CD14-positive monocyte (primary cell): ENCODE results near the gene DPY30. TPM values are rescaled to one million over a fixed set of nuclear protein-coding genes. Genes with fewer than 3 reads are reported as not detected.

Source experiments
- DNase-seq, 3 donors: peaks; one replicate each; pipeline ENCODE4 v3.0.0-alpha.2; 2011 to 2022
- H2AFZ ChIP-seq: 2 replicates; pipeline ENCODE4 v1.6.0; 2012; ENCODE audit warnings: mild to moderate bottlenecking, low read depth, low read length, inconsistent platforms; ENCODE audit not compliant: insufficient read depth, poor library complexity, severe bottlenecking
- H3K27ac ChIP-seq, 2 donors: 1 replicate in 1 of 2; 2 replicates in 1 of 2; pipeline ENCODE4 v1.5.1; 2012 to 2013; ENCODE audit warnings: low read length in 2 of 2, control low read depth in 1 of 2, inconsistent platforms in 1 of 2, low read depth in 1 of 2, mild to moderate bottlenecking in 1 of 2
- H3K27me3 ChIP-seq, 2 donors: one replicate each; pipeline versions ENCODE4 v1.6.0 to v1.6.1; 2011 to 2013; ENCODE audit warnings: low read length in 2 of 2; ENCODE audit not compliant: control insufficient read depth in 2 of 2, insufficient read depth in 2 of 2
- H3K36me3 ChIP-seq, 2 donors: replicated peaks in 1 of 2; 1 replicate in 1 of 2; 2 replicates in 1 of 2; pipeline versions ENCODE4 v1.5.1 to v1.6.1; 2012 to 2013; ENCODE audit warnings: low read length in 2 of 2, control low read depth in 1 of 2, inconsistent platforms in 1 of 2, mild to moderate bottlenecking in 1 of 2; ENCODE audit not compliant: insufficient read depth in 2 of 2, control insufficient read depth in 1 of 2
- H3K4me1 ChIP-seq, 2 donors: 1 replicate in 1 of 2; 2 replicates in 1 of 2; pipeline versions ENCODE4 v1.5.1 to v1.6.1; 2012 to 2013; ENCODE audit warnings: low read length in 2 of 2, control low read depth in 1 of 2, inconsistent platforms in 1 of 2, mild to moderate bottlenecking in 1 of 2, moderate library complexity in 1 of 2; ENCODE audit not compliant: insufficient read depth in 2 of 2, control insufficient read depth in 1 of 2
- H3K4me2 ChIP-seq: replicated peaks from 2 replicates; pipeline ENCODE3; 2012; ENCODE audit warnings: low read length, moderate library complexity, mild to moderate bottlenecking; ENCODE audit not compliant: poor library complexity, severe bottlenecking; ENCODE audit errors: extremely low read depth
- H3K4me3 ChIP-seq, 3 experiments: fragments of 200-600 bp in 1 of 3; sonication (generic) in 1 of 3; replicated peaks in 1 of 3; 1 replicate in 2 of 3; 2 replicates in 1 of 3; pipeline ENCODE4 v1.5.1; 2011 to 2013; ENCODE audit warnings: low read length in 3 of 3, mild to moderate bottlenecking in 3 of 3, control low read depth in 2 of 3, low read depth in 2 of 3, inconsistent platforms in 1 of 3, moderate library complexity in 1 of 3
- H3K79me2 ChIP-seq: 2 replicates; pipeline ENCODE4 v1.6.0; 2012; ENCODE audit warnings: mild to moderate bottlenecking, control low read depth, inconsistent platforms, low read length, moderate library complexity; ENCODE audit not compliant: insufficient read depth
- H3K9ac ChIP-seq: 2 replicates; pipeline ENCODE4 v1.6.0; 2017; ENCODE audit warnings: low read length, mild to moderate bottlenecking; ENCODE audit not compliant: insufficient read depth, poor library complexity, severe bottlenecking
- H3K9me3 ChIP-seq, 2 donors: replicated peaks in 1 of 2; 1 replicate in 1 of 2; 2 replicates in 1 of 2; pipeline versions ENCODE4 v1.5.1 to v1.6.1; 2012 to 2013; ENCODE audit warnings: low read length in 2 of 2, control low read depth in 1 of 2; ENCODE audit not compliant: control insufficient read depth in 1 of 2, insufficient read depth in 1 of 2
- H4K20me1 ChIP-seq: 2 replicates; pipeline ENCODE4 v1.6.0; 2012; ENCODE audit warnings: mild to moderate bottlenecking, low read length, control low read depth, moderate library complexity; ENCODE audit not compliant: insufficient read depth
- H3K27ac Mint-ChIP-seq, 7 donors: one replicate each; pipeline ENCODE4 v1.8.0; 2020; ENCODE audit warnings: mild to moderate bottlenecking in 7 of 7, mixed read lengths in 7 of 7, moderate library complexity in 6 of 7, inconsistent platforms in 2 of 7
- H3K27me3 Mint-ChIP-seq, 3 donors: one replicate each; pipeline ENCODE4 v1.8.0; 2021 to 2022; ENCODE audit warnings: low read depth in 3 of 3, mild to moderate bottlenecking in 3 of 3, mixed read lengths in 3 of 3, moderate library complexity in 3 of 3, inconsistent platforms in 1 of 3
- H3K36me3 Mint-ChIP-seq, 2 donors: one replicate each; pipeline ENCODE4 v1.8.0; 2020; ENCODE audit warnings: mixed read lengths in 2 of 2, inconsistent platforms in 1 of 2, mild to moderate bottlenecking in 1 of 2
- H3K4me1 Mint-ChIP-seq: one replicate; pipeline ENCODE4 v1.8.0; 2020; ENCODE audit warnings: mild to moderate bottlenecking, mixed read lengths
- H3K4me3 Mint-ChIP-seq, 2 donors: one replicate each; pipeline ENCODE4 v1.8.0; 2020; ENCODE audit warnings: mild to moderate bottlenecking in 2 of 2, mixed read lengths in 2 of 2, moderate library complexity in 1 of 2
- H3K9me3 Mint-ChIP-seq, 7 donors: one replicate each; pipeline ENCODE4 v1.8.0; 2020 to 2022; ENCODE audit warnings: mixed read lengths in 7 of 7, mild to moderate bottlenecking in 6 of 7, moderate library complexity in 6 of 7, inconsistent platforms in 2 of 7
- WGBS: methylation state at CpG from one replicate; pipeline ENCODE4 v1.1.5; 2013; ENCODE audit warnings: missing lambda C conversion rate; ENCODE audit not compliant: insufficient coverage; 5-methylcytosine and 5-hydroxymethylcytosine counted together
- intact Hi-C, 2 donors: fragments of 100-400 bp; cut with micrococcal nuclease; formaldehyde crosslinking; loops; one replicate each; pipeline versions ENCODE4 v1.15.0 to v1.15.1; 2023
- polyA plus RNA-seq, 3 donors: library from polyadenylated mRNA; depleted of rRNA in 1 of 3; unstranded in 2 of 3; stranded (reverse) in 1 of 3; fragments of 300-500 nt in 2 of 3; fragments of >200 nt in 1 of 3; fragmentation: Illumina TruSeq in 2 of 3; gene quantifications; 1 replicate in 2 of 3; 2 replicates in 1 of 3; pipeline ENCODE4 v1.2.3, GENCODE V29; 2012 to 2021
- TF ChIP-seq, protein P1 (sequence below): fragments of 200-600 bp; IDR thresholded peaks from one replicate; pipeline ENCODE4 v1.8.0; 2022; ENCODE audit warnings: antibody characterized with exemption, mild to moderate bottlenecking

DPY30 gene
- polyA plus RNA-seq, 3 donors = 53.7 to 137 (median 122) TPM

DNA sequence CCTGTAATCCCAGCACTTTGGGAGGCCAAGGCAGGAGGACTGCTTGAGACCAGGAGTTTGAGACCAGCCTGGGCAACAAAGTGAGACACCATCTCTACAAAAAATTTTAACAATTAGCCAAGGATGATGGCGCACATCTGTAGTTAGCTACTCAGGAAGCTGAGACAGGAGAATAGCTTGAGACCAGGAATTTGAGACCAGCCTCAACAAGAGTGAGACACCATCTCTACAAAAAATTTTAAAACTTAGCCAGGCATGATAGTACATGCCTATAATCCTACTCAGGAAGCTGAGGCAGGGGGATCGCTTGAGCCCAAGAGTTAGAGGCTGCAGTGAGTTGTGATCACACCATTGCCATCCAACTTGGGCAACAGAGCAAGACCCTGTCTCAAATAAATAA lies 35.8 kb downstream of the DPY30 start:
- peaks cover 23 to 50% of the 10 kb centered on the region in 2 donors for H3K4me1 ChIP-seq
- intact Hi-C loops = loop anchor here (10.0 kb wide), 1 partner anchor 49 kb away; no protein-coding TSS in a partner anchor
- peaks cover 99% of the 10 kb centered on the region for H3K79me2 ChIP-seq
- no peak overlapping the region for H2AFZ ChIP-seq
- H3K27me3 ChIP-seq = no peaks in the 10 kb centered on the region
- TF ChIP-seq, protein P1, sequence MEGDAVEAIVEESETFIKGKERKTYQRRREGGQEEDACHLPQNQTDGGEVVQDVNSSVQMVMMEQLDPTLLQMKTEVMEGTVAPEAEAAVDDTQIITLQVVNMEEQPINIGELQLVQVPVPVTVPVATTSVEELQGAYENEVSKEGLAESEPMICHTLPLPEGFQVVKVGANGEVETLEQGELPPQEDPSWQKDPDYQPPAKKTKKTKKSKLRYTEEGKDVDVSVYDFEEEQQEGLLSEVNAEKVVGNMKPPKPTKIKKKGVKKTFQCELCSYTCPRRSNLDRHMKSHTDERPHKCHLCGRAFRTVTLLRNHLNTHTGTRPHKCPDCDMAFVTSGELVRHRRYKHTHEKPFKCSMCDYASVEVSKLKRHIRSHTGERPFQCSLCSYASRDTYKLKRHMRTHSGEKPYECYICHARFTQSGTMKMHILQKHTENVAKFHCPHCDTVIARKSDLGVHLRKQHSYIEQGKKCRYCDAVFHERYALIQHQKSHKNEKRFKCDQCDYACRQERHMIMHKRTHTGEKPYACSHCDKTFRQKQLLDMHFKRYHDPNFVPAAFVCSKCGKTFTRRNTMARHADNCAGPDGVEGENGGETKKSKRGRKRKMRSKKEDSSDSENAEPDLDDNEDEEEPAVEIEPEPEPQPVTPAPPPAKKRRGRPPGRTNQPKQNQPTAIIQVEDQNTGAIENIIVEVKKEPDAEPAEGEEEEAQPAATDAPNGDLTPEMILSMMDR = no peak
- H3K9me3 ChIP-seq = no peaks in the 10 kb centered on the region
- H3K27me3 Mint-ChIP-seq = no peaks in the 10 kb centered on the region
- 100% methylated on average over 1 of the region's 2 CpGs for WGBS
- no peak overlapping the region for H3K4me3 Mint-ChIP-seq
- peaks cover 0 to 4% of the 10 kb centered on the region in 2 donors for H3K36me3 ChIP-seq
- H3K27ac ChIP-seq = peak overlapping the region in 1 of 2 donors; percentile 26
- no peak for DNase-seq
- peaks cover 69% of the 10 kb centered on the region for H3K4me1 Mint-ChIP-seq
- no peak overlapping the region for H3K9ac ChIP-seq
- H3K27ac Mint-ChIP-seq = peak overlapping the region in 5 of 7 donors; percentile 14 to 82 (median 47)
- peaks cover 4 to 8% of the 10 kb centered on the region in 2 donors for H3K36me3 Mint-ChIP-seq
- H3K4me2 ChIP-seq = no peak overlapping the region
- H4K20me1 ChIP-seq = peaks cover 95% of the 10 kb centered on the region
- H3K9me3 Mint-ChIP-seq = no peaks in the 10 kb centered on the region
- no peak overlapping the region for H3K4me3 ChIP-seq

DNA sequence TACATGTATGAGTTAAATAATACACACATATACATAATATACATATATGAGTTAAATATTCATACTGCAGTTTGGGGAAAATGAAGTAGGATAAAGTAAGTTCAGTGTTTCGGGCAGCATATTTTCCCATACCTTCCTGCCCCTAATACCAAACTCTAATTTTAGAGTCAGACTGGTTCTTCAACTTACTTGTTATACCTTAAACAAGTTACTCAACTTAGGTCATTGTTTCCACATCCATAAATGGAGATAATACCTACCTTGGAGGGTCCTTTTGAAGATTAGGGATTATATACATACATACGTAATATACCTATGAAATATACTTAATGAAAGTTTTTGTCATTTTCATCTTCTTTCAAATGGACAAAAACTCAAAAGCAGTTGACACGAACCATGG lies 37.2 kb downstream of the DPY30 start:
- intact Hi-C loops = loop anchor here (10.0 kb wide), 1 partner anchor 48 kb away; no protein-coding TSS in a partner anchor
- H3K36me3 Mint-ChIP-seq = peaks cover 4 to 8% of the 10 kb centered on the region in 2 donors
- H3K9ac ChIP-seq = no peak overlapping the region
- TF ChIP-seq, protein P1 = no peak
- peaks cover 0 to 4% of the 10 kb centered on the region in 2 donors for H3K36me3 ChIP-seq
- peak overlapping the region in 1 of 7 donors; percentile 52 for H3K27ac Mint-ChIP-seq
- no peak overlapping the region for H3K4me3 ChIP-seq
- H3K79me2 ChIP-seq = peaks cover 99% of the 10 kb centered on the region
- peaks cover 96% of the 10 kb centered on the region for H4K20me1 ChIP-seq
- H3K9me3 ChIP-seq = no peaks in the 10 kb centered on the region
- H2AFZ ChIP-seq = no peak overlapping the region
- WGBS = no CpG with 5 or more reads among the region's 3 CpGs
- peaks cover 11 to 44% of the 10 kb centered on the region in 2 donors for H3K4me1 ChIP-seq
- no peak for DNase-seq
- no peak overlapping the region for H3K4me3 Mint-ChIP-seq
- no peak overlapping the region for H3K4me2 ChIP-seq
- H3K27me3 ChIP-seq = no peaks in the 10 kb centered on the region
- H3K9me3 Mint-ChIP-seq = no peaks in the 10 kb centered on the region
- peaks cover 67% of the 10 kb centered on the region for H3K4me1 Mint-ChIP-seq
- H3K27ac ChIP-seq = no peak overlapping the region
- no peaks in the 10 kb centered on the region for H3K27me3 Mint-ChIP-seq
